Hypothalamus (tissue), 51 donors: Measurements from ENCODE around the gene ASB5.
"Not testable (repeated sequence)": the region's sequence is repeated elsewhere in the genome, so short reads cannot be mapped to it uniquely, and the experiment has no call there.

Experiments
- DNase-seq, 51 donors: peaks; one replicate each; lab custom pipeline; 2025; lab: John Stamatoyannopoulos, UW

ASB5 gene

DNA sequence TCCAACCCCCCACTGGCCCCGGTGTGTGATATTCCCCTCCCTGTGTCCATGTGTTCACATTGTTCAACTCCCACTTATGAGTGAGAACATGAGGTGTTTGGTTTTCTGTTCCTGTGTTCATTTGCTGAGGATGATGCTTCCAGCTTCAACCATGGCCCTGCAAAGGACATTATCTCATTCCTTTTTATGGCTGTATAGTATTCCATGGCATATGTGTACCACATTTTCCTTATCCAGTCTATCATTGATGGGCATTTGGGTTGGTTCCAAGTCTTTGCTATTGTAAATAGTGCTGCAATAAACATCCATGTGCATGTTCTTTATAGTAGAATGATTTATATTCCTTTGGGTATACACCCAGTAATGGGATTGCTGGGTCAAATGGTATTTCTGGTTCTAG, 10.5 kb upstream of the ASB5 start:
- DNase-seq = not testable (repeated sequence)

DNA sequence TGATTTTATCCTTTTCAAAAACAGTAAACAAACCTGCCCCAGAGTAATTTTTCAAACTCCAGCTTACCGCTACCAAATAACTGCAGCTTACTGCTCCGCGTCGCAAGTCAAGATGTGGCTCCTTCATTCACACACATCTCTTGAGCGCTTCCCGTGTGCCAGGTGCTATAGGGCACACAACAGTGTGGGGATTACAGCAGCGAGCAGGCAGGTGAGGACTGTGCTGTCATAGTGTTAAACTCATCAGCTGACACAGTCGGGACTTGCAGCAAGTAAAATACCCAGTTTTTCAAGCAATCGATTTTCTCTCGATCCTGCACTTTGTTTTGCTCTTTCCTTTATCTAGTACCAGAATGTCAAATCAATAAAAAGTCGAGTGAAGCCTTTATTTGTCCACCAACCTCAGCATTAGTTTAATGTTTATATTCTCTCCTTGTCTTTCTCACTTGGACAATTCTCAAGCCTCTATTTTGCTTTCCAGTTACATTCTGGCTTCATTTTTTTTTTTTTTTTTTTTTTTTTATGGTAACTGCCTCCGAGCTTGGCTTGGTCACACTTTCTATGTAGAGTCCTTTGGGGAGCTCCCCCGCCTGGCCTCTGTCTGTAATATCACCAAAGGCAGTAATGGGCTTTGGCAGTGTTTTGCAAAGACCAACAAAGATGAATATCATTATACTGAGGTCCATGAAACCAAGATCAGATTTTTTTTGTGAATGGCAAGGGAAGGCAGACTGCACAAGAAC, 8.3 kb upstream of the ASB5 start:
- peak in 30 of 51 donors; percentile 0 to 55 (median 14) for DNase-seq

DNA sequence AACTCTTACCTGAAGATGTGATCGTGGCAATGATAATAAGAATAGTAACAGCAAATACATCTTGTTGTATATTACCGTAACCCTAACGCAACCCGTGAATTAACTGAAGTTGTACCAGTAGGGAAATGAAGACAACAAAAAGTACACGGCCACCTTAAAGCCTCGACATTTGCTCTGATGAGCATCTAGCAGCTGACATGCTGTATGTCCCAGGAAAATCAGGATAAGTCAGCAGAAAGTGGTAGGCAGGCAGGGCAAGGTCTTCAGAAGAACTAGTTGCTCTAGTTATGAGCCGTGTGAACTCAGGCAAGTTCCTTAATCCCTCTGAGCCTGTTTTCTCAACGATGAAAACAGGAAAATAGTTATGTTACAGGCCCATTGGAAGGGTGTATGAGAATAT, 7.7 kb upstream of the ASB5 start:
- DNase-seq = no peak

DNA sequence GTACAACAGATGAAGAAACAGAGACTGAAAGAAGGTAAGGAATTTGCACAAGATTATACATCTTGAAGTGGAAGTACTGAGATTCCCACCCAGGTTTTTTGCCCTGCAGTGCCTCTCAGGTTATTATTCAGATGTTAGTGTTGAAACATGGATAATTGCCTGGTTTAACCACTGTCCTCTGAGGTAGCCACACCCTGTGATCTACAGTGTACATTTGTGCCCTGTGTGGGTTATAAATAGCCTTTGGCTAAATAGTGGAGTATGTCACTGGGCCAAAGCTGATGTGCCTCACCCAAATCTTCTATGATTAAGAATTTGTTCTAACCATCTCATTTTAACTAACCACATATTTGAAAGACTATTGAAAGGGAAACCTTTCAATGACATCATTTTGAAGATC, 5.4 kb upstream of the ASB5 start:
- DNase-seq = no peak

DNA sequence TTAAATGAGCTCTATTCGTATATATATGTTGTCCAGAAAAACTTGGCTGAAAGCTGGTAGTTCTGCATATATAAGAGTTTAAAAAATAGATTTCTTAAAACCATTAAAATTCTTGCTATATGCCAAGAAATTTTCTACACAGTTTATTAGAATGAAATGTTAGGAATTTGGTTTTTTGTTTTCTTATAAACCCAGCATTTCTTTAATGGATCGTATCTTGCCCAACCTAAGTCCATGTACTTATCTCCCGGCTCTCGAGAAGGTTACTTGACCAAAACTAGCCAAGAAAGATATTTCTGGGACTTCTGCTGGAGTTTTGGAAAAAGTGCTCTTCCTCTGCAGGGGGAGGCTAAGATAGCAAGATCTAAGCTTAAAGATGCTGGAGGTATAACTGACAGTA, 4.7 kb upstream of the ASB5 start:
- no peak for DNase-seq

DNA sequence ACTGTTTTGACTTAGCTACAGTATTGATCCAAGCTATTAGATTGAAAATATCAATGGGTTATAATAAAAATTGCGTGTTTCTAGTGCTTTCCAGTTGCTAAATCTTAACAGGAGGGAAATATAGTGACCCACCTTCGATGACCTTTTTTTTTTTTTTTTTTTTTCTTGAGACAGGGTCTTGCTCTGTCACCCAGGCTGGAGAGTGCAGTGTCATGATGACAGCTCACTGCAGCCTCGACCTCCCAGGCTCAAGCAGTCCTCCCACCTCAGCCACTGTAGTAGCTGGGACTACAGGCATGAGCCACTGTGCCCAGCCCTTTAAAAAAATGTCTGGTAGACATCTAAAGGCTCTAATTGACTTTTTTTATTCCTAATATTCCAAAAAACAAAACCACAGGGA, 3.8 kb upstream of the ASB5 start:
- no peak for DNase-seq

DNA sequence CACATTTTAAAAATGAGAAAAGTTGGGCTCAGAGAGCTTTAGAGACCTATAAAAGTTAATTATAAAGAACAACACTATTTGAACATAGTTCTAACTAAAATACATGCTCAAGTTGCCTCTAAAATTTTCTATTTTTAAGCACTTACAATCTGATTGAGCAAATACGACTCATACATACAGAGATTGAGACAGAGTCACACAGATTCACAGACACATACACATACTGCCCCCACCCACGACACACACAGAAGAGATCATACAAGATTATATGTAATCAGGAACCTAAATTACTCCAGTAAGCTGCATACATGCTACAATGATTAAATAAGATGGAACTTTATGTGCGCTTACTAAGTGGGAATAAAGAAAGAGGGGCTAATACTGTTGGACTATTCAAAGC, 2.7 kb upstream of the ASB5 start:
- DNase-seq = no peak

DNA sequence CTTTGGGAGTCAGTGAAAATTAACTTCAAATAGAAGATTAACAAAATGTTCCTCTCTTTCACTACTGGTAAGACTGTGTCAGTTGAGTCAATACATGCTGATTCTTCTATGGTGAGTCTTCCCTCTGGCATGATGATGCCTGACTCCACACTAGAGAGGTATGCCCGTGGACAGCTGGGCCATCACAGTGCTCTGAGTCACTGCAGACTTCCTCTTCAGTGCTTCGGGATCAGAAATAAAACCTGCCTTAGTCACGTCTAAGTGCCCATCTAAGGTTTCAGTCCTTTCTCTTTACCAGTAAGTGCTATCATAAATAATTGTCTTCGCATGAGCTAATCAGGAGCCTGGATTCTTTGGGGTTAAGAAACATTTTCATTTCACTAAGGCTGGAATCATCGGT, 1.6 kb upstream of the ASB5 start:
- no peak for DNase-seq

DNA sequence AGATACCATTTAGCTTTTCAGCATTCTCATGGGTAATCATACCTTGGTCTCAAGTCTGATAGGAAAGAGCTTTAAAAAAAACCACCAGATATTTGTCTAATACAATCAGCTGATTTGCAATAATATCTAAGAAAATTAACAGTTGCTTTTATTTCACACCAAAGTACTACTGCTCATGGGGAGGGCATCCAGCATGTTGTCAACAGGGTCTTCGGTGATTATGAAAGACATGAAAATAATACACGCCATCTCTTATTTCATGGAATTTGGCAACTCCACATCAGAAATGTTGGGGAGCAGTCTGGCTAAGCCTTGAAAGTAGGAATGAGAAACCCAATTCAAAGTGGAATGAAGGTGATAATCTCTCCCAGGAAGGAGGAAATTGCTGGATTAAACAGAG, 3.0 kb downstream of the ASB5 start:
- DNase-seq = no peak

DNA sequence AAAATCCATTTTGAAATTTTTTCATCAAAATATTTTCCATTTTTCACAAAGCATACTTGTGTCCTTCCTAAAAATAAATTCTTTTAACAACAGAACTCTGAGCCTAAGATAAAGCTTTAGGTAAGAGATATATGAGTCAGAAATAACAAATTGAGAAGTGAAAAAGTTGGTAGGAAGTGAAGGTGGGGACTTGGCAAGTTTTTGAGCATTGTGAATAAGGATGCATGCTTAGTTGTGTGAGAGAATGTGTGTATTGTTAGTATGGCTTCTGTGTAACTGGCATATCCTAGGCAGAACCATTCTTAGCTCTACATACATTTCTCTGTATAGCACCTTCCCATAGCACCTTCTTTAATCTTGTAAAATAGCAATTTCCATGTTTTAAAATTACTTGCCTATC, 6.8 kb downstream of the ASB5 start:
- DNase-seq = no peak

DNA sequence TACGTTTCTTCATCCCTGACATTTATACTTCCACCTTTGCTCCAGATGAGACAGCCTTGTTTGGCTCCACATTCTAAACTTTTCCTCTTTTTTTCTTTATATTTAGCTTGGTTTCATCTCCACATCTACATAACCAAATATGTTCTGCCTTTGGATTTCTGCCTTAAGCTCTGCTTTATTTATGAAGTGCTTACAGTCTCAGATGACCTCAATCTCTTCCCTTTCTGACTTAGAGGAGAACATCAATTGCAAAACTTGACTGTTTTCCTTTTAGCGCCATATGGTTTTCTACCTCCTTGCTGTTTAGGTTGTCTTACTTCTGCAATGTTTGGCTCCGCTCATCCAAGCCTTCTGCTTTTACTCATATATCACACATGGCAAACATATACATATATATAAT, 7.5 kb downstream of the ASB5 start:
- no peak for DNase-seq

DNA sequence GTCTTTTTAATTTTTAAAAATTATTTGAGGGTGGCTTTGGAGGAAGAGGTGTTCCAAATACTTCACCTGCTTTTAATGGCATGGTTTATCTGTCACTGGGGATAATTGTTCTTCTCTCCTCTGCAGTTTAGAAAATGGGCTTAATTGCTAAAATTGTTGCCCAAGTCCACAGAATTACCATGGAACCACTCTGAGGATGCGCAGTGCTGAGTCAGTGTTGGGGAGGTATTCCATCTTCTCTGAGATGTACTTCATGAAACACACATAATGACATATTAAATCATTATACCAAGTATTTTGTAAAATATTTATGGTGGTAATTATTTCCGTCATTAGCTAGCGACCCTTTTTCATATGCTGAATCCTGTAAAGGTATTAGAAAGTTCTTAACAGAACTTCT, 8.0 kb downstream of the ASB5 start:
- no peak for DNase-seq

DNA sequence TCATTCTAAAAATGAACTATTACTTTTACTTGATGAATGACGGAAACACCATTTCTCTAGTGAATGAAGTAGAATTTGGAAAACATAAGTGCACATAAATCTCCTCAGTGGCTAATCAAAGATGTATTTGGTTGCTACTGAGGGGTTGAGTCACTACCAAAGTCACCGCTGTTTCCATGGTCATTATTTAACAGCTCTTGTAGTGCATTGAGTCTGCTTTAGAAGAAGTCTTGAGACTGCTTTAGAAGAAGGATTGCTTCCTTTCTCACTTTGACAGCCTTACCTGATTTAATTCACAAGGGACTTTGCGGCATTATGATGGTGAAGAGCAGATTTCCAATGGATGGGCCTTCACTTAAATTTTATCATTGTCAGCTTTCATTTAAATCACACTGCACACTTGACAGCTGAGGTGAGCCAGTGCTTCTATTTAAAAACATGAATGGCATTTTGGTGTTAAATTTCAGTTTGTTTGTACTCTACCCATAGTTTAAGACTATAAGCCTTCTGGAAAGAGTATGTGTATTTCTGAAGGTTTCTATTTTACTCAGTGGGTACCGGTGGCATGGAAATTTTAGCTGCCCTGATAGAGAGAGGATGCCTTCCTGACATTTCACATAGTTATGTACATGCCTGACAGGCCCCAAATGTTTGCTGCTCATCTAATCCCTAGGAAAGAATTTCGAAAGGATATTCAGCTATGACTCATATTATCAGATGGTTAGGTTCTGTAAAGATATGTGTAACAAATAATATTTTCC, 9.5 kb downstream of the ASB5 start:
- DNase-seq = no peak

DNA sequence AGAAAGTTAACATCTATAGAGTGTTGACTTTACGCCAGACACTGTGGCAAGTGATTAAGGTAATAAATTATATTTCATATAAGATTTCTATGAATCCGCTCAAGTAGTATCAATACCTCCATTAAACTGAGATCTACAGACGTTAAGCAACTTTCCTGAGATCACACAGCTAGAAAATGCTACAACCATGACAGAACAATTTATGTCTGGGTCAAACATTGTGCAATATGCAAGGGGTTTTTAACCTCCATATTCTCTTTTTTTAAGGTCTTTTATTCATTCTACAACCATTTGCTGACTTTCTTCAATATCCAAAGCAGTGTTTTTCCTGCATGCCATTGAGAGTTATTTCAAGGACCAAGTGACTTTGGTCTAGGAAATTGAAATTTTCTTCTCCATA, 10.9 kb downstream of the ASB5 start:
- no peak for DNase-seq

DNA sequence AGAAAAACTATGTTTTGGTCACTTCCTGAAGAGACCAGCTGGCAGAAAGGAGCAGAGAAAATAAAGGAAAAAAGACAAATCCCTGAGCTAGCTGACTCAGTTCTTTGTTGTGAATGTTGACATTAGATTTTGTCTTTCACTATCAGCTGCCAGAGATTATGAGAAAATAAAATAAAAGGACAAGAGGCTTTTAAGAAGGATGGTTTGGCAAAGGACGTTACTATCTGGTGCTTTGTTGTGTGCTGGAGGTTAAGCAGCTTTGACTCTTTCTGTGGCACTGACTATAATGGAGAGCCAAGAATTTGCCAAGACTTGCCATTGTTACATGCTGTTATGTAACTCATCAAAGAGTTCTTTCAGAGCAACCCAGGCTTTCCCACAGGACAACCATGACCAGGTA, 12.1 kb downstream of the ASB5 start:
- no peak for DNase-seq

DNA sequence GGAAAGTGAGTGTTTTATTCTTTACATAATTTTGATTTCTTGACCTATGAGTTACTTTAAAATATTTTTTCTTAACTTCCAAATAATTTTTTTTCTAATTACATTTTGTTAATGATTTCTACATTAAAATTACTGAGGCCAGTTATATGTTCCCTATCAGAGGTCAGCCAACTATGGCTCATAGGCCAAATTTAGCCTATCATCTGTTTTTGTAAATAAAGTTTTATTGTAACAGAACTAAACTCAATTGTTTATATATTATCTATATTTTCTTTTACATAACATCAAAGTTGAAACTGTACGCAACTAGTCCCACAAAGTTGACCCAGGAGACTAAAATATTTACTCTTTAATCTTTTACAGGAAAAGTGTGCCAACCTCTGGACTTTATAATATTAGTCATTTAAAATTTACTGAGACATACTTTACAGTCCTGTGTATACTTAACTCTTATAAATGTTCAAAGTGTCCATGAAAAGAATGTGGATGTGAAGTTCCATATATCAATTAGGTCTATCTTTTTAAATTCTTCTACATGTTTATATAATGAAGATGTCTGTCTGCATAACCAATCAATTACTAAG, 26.2 kb downstream of the ASB5 start:
- no peak for DNase-seq

DNA sequence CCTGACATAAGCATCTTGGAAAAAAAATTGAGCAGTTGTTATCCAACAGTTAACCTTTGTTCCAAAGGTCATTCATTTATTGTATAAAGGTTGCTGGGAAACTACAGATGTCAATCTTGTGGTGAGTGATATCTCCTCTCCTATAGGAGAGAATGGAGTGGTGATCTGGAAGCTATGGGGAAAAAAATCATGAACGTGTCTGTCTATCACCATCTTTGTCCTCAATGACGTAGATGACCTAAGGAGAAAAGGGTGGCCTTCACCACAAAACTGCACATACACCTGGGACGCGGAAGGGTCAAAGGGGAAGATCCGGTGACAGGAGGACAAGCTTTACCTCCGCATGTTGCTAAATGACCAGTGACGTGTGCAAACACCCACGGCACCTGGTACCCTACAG, 27.3 kb downstream of the ASB5 start:
- no peak for DNase-seq

DNA sequence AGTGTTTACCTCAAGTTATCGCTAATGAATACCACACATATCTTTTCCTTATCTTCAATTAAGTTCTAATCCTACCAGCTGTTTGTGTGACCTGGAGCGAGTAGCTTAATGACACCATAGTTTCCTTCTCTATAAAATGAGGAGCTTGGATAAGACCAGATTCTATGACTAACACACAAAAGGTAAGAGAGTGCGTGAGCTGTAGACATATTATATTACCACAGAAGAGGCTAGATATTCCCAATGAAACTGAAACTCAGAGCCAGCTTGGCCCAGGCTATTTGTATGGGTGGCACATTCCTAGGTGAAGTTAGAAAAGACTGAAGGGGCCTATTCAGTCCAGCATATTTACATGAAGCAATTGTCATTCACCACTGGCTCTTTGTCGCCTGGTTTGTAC, 30.2 kb downstream of the ASB5 start:
- DNase-seq = no peak

DNA sequence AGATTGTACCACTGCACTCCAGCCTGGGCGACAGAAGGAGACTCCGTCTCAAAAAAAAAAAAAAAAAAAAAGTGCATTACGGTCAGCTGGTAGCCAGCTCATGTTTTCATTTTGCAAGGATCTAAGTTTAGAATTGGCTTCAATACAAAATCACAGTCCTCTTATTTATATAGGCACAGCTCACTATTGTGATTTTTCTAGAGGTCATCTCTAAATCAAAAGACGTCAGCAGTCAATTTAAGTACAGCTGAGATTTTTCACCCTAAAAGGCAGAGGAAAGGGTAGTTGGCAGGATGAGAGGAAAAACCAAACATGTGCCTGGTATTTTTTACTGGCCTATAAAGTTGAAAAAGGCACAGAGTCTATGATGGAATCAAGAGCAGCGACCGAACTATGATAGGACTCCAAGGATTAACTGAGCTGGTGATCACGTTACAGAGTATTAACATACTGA, 30.8 kb downstream of the ASB5 start:
- DNase-seq = no peak

DNA sequence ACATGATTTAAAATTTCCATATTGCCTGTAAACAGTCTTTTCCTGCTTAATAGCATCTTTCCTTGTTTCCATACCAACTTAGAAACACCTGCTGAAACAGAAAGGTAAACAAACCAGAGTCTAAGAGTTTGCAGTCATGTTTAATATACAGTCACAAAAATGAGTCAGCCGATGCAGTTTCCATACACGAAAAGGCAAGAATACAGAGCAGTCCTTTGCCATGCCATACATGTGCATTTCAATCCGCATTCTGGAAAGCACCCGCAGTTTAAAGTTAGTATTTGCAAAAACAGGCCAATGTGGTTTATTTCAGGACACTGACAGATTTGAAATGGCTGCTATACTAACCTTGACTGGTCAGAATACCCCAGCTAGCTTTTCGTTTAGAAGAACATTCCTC, 32.1 kb downstream of the ASB5 start:
- DNase-seq = no peak

DNA sequence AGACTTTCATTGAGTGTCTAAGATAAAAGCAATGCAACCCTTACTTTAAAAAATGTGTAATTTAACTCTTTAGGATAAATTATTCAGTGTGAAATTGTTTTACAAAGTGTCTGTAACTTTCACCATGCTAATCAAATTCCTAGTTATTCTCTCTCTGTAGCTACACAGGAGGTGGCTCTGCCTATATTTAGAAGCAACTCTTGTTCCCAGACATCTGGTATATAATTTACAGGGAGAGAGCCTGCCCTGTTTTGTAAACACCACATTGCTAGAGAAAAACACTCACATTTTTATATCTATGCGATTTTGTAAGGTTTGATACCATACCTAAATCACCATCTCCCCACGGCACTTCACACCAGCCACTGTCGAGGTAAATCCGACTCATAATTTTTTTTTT, 38.2 kb downstream of the ASB5 start:
- no peak for DNase-seq

DNA sequence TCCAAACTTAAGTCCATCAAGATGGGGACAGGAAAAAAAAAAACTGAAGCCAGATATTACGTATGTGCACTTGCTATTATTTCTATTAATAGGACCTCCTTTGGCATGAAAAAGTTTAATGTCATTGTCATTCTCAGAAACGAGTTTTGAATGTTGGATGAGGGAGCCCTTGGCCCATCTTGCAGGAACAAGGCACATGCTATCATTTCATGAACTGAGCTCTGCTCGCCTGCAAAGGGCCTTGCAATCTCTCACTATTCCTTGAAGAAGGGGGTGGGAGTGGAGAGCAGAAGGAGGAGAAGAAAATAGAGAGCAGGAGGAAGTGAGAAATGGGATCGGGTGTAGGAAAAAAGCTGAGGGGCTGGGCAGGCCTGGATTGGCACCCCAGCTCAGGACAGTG, 39.4 kb downstream of the ASB5 start:
- DNase-seq = no peak
